B cell (primary cell): ENCODE measurements around the gene LIX1.

Experiments
- EZH2 ChIP-seq: IDR thresholded peaks from 2 replicates; pipeline ENCODE4 v1.6.1; 2012; ENCODE audit warnings: borderline replicate concordance, low read depth, mild to moderate bottlenecking, moderate library complexity, low read length; ENCODE audit not compliant: insufficient read depth, poor library complexity, severe bottlenecking
- TF ChIP-seq, protein P1 (sequence below): fragments of 200-600 bp; IDR thresholded peaks from one replicate; pipeline ENCODE4 v1.8.0; 2022; ENCODE audit warnings: antibody characterized with exemption, mild to moderate bottlenecking

DNA sequence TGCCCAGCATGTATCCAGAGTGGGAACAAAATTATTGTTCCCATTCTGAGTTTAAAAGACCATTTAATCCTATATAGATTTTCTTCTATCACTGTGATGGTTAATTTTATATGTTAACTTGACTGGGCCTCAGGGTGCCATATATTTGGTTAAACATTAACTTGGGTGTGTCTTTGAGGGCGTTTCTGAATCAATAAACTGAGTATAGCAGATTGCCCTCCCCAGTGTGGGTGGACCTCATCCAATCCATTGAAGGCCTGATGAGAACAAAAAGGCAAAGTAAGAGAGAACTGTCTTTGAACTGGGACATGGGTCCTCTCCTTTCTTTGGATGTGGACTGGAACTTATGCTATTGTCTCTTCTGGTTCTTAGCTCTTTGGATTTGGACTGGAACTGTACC is 23.3 kb upstream of the LIX1 start:
- TF ChIP-seq EZH2, result no peak
- TF ChIP-seq, protein P1, sequence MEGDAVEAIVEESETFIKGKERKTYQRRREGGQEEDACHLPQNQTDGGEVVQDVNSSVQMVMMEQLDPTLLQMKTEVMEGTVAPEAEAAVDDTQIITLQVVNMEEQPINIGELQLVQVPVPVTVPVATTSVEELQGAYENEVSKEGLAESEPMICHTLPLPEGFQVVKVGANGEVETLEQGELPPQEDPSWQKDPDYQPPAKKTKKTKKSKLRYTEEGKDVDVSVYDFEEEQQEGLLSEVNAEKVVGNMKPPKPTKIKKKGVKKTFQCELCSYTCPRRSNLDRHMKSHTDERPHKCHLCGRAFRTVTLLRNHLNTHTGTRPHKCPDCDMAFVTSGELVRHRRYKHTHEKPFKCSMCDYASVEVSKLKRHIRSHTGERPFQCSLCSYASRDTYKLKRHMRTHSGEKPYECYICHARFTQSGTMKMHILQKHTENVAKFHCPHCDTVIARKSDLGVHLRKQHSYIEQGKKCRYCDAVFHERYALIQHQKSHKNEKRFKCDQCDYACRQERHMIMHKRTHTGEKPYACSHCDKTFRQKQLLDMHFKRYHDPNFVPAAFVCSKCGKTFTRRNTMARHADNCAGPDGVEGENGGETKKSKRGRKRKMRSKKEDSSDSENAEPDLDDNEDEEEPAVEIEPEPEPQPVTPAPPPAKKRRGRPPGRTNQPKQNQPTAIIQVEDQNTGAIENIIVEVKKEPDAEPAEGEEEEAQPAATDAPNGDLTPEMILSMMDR, result no peak
